Measurements from ENCODE around the gene C11orf52. TPM values are rescaled to one million over a fixed set of nuclear protein-coding genes. Genes with fewer than 3 reads are reported as not detected.
A peak's percentile ranks its signal among the peaks of the same experiment; 100 is the strongest.

The C11orf52 gene
- total RNA-seq, 1 experiment from 2014 or later: 2.0 TPM

DNA sequence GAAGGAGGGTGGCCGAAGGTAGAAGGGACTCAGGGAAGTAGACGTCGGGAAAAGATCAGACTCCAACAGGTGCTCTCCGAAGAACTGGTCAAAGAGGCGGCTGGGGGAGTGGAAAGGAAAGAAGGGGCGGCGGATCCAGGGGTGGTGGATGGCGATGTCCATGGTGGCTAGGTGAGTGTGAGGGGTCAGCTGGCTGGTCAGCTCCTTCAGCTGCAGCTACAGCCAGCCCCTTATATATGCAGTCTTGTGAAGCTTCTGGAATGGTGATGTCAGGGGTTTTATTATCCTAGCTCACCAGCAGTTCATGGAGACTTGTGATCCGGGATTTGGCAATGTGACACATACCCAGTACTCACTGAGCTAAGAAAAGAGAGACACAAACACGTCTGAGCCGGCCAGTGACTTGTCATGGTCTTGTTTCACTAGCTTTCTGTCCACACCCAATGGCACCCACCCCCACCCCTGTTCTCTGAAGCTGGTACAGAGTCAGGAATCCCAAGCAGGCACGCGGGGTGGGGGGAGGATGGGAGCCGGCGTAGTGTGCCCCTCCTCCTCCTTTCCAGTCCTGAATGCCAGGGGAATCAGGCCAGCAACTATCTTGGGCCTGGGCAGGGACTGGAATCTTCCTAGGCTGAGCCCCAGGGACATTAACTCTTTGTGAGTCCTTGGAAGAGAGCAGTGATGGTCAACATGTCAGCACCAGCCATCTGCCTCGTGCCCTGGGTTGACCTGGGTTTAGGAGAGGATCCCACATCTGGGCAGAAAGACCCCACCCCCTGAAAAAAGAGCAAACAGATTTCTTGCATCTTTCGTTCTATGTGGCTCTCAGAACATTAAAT lies 6.9 kb upstream of the C11orf52 start, which contains the start of gene CRYAB:
TSS of gene CRYAB (minus strand) at position 208 of the 839 bp plus-strand sequence. CDS start at position 162, 46 bp downstream.
- H3K27me3 Mint-ChIP-seq (ENCODE audit: insufficient read depth, unreplicated experiment): no peaks in the 10 kb centered on the region
- POLR2A ChIA-PET: interaction anchor here (0.7 to 4.6 kb wide), 12 partner anchors 11 to 188 kb away, joined by 3 to 41 read pairs (median 8); partner anchors contain the start of genes CFAP68 and FDXACB1

GRCh38 chr11:111912535-111912934 lies 6.2 kb upstream of the C11orf52 start, which contains the start of gene HSPB2:
TSS of gene HSPB2 (plus strand) at chr11:111912734. CDS start at chr11:111912830, 96 bp downstream.
- intact Hi-C loops (cut with micrococcal nuclease): no loop called here
- Mint-ChIP-seq H3K4me1 (ENCODE audit: insufficient read depth, unreplicated experiment) (peaks cover 18% of the 10 kb centered on the region), H3K4me3 (ENCODE audit: unreplicated experiment) (peak within 1 kb of the TSS; percentile 41), H3K27me3 (ENCODE audit: insufficient read depth, unreplicated experiment) (no peaks in the 10 kb centered on the region), H3K36me3 (ENCODE audit: insufficient read depth, unreplicated experiment) (no peaks in the 10 kb centered on the region), H3K27ac (ENCODE audit: low read depth, unreplicated experiment) (peak within 1 kb of the TSS; percentile 86), H3K9me3 (ENCODE audit: unreplicated experiment) (no peaks in the 10 kb centered on the region)
- no peak for DNase-seq (ENCODE audit: unreplicated experiment)
- TF ChIP-seq, protein P1, sequence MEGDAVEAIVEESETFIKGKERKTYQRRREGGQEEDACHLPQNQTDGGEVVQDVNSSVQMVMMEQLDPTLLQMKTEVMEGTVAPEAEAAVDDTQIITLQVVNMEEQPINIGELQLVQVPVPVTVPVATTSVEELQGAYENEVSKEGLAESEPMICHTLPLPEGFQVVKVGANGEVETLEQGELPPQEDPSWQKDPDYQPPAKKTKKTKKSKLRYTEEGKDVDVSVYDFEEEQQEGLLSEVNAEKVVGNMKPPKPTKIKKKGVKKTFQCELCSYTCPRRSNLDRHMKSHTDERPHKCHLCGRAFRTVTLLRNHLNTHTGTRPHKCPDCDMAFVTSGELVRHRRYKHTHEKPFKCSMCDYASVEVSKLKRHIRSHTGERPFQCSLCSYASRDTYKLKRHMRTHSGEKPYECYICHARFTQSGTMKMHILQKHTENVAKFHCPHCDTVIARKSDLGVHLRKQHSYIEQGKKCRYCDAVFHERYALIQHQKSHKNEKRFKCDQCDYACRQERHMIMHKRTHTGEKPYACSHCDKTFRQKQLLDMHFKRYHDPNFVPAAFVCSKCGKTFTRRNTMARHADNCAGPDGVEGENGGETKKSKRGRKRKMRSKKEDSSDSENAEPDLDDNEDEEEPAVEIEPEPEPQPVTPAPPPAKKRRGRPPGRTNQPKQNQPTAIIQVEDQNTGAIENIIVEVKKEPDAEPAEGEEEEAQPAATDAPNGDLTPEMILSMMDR (IDR thresholded peaks at IDR 0.05; ENCODE audit: unreplicated experiment): no peak
- ChIA-PET CTCF (interaction anchor here (0.7 to 1.9 kb wide), 2 partner anchors 16 to 70 kb away, joined by 3 to 7 read pairs; no protein-coding TSS in a partner anchor), POLR2A (interaction anchor here (2.3 to 4.6 kb wide), 5 partner anchors 14 to 66 kb away, joined by 10 to 41 read pairs (median 18); partner anchors contain the start of genes CFAP68 and FDXACB1)
- no TSS peak for BruUV-seq (replicated peaks)

More for the DNA sequence above, 6.9 kb upstream of the C11orf52 start, which contains the start of gene CRYAB:
- Mint-ChIP-seq H3K4me3 (ENCODE audit: unreplicated experiment) (peak within 1 kb of the TSS; percentile 41), H3K27ac (ENCODE audit: low read depth, unreplicated experiment) (peak within 1 kb of the TSS; percentile 86), H3K36me3 (ENCODE audit: insufficient read depth, unreplicated experiment) (no peaks in the 10 kb centered on the region), H3K9me3 (ENCODE audit: unreplicated experiment) (no peaks in the 10 kb centered on the region), H3K4me1 (ENCODE audit: insufficient read depth, unreplicated experiment) (peaks cover 18% of the 10 kb centered on the region)
- CTCF ChIA-PET: interaction anchor here (0.5 to 2.2 kb wide), 6 partner anchors 20 to 1835 kb away, joined by 3 to 12 read pairs (median 3); no protein-coding TSS in a partner anchor
- intact Hi-C loops (cut with micrococcal nuclease): no loop called here
- DNase-seq (ENCODE audit: unreplicated experiment): peak; percentile 61
- BruUV-seq (replicated peaks): no TSS peak
- TF ChIP-seq, protein P1 (IDR thresholded peaks at IDR 0.05; ENCODE audit: unreplicated experiment): no peak

DNA sequence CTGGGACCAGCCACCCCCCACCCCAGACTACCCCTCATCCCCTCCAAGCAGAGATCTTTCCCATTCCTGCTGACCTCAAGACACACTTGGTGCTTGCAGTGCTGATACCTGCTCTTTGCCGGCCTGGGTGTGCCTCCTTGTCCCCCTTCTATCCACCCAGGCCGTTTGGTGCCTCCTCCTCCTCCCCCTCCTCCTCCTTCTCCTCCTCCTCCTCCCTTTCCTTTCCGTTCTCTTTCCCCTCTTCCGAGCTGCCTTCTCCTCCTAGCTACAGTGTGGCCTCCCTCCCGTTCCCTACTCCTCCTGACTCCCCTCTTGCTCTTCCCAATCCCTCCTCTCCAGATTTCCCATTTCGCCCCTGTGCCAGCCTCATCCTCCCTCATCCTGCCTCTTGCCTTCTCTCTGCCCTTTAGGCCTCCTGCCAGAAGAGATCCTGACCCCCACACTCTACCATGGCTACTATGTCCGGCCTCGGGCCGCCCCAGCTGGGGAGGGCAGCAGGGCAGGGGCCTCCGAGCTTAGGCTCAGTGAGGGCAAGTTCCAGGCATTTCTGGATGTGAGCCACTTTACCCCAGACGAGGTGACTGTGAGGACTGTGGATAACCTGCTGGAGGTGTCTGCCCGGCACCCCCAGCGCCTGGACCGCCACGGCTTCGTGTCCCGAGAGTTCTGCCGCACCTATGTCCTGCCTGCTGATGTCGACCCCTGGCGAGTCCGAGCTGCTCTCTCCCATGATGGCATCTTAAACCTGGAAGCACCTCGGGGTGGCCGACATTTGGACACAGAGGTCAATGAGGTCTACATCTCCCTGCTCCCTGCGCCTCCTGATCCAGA lies 5.5 kb upstream of the C11orf52 start:
- intact Hi-C loops (cut with micrococcal nuclease): no loop called here
- Mint-ChIP-seq H3K4me1 (ENCODE audit: insufficient read depth, unreplicated experiment) (peaks cover 21% of the 10 kb centered on the region), H3K4me3 (ENCODE audit: unreplicated experiment) (no peak overlapping the region), H3K27me3 (ENCODE audit: insufficient read depth, unreplicated experiment) (no peaks in the 10 kb centered on the region), H3K36me3 (ENCODE audit: insufficient read depth, unreplicated experiment) (no peaks in the 10 kb centered on the region), H3K27ac (ENCODE audit: low read depth, unreplicated experiment) (no peak overlapping the region), H3K9me3 (ENCODE audit: unreplicated experiment) (no peaks in the 10 kb centered on the region)
- BruUV-seq (replicated peaks): no TSS peak
- DNase-seq (ENCODE audit: unreplicated experiment): no peak
- TF ChIP-seq, protein P1 (IDR thresholded peaks at IDR 0.05; ENCODE audit: unreplicated experiment): no peak
- ChIA-PET POLR2A (interaction anchor here (0.6 to 4.6 kb wide), 4 partner anchors 13 to 34 kb away, joined by 3 to 41 read pairs (median 8); partner anchors contain the start of genes CFAP68 and FDXACB1), CTCF (interaction anchor here (0.7 to 1.9 kb wide), 3 partner anchors 16 to 69 kb away, joined by 3 to 9 read pairs (median 3); no protein-coding TSS in a partner anchor)
